ENCODE data around the gene CLCA4. TPM values are rescaled to one million over a fixed set of nuclear protein-coding genes. Genes with fewer than 3 reads are reported as not detected.

CLCA4 gene
- total and polyA plus RNA-seq, 4 donors, result 0.03 TPM; not detected in 3

DNA sequence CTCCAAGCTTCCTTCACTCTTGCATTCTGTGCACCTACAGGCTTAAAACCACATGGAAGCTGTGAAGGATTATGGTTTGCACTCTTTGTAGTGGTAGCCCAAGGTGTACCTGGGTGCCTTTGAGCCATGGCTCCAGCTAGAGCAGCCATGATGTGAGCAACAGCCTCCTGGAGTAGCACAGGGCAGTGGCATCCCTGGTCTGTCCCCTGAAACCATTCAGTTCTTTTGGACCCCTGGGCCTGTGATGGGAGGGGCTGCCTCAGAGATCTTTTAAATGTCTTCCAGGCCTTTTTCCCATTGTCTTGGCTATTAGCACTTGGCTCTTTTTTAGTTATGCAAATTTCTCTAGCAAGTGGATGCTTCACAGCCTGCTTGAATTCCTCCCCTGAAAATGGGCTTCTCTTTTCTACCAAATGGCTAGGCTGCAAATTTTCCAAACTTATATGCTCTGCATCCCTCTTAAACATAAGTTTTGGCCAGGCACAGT lies 47.4 kb downstream of the CLCA4 start:
- no peaks in the 10 kb centered on the region for H3K36me3 ChIP-seq (ENCODE audit: control insufficient read depth in 4 of 4, insufficient read depth in 3 of 4, low read depth in 1 of 4, low read length in 3 of 4)
- H3K4me3 ChIP-seq (ENCODE audit: low read depth in 1 of 3, low read length in 3 of 3), result no peak overlapping the region
- H3K27me3 ChIP-seq (ENCODE audit: control insufficient read depth in 4 of 4, insufficient read depth in 4 of 4, low read length in 3 of 4), result no peaks in the 10 kb centered on the region
- no peak for TF ChIP-seq EGR1 (IDR thresholded peaks at IDR 0.05; ENCODE audit: low read depth in 2 of 2)
- TF ChIP-seq, protein P1, sequence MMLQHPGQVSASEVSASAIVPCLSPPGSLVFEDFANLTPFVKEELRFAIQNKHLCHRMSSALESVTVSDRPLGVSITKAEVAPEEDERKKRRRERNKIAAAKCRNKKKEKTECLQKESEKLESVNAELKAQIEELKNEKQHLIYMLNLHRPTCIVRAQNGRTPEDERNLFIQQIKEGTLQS (IDR thresholded peaks at IDR 0.05), result no peak
- TF ChIP-seq HNF4A (conservative IDR thresholded peaks at IDR 0.05), result no peak
- TF ChIP-seq HNF4G (IDR thresholded peaks at IDR 0.05), result no peak
- TF ChIP-seq YY1 (IDR thresholded peaks at IDR 0.05), result no peak
- TF ChIP-seq, protein P2, sequence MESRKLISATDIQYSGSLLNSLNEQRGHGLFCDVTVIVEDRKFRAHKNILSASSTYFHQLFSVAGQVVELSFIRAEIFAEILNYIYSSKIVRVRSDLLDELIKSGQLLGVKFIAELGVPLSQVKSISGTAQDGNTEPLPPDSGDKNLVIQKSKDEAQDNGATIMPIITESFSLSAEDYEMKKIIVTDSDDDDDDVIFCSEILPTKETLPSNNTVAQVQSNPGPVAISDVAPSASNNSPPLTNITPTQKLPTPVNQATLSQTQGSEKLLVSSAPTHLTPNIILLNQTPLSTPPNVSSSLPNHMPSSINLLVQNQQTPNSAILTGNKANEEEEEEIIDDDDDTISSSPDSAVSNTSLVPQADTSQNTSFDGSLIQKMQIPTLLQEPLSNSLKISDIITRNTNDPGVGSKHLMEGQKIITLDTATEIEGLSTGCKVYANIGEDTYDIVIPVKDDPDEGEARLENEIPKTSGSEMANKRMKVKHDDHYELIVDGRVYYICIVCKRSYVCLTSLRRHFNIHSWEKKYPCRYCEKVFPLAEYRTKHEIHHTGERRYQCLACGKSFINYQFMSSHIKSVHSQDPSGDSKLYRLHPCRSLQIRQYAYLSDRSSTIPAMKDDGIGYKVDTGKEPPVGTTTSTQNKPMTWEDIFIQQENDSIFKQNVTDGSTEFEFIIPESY (IDR thresholded peaks at IDR 0.05), result no peak
- no peak for TF ChIP-seq SP1 (IDR thresholded peaks at IDR 0.05)
- no peak for TF ChIP-seq FOXA1 (IDR thresholded peaks at IDR 0.05)
- no peak for TF ChIP-seq JUND (IDR thresholded peaks at IDR 0.05)
- TF ChIP-seq FOXA2 (IDR thresholded peaks at IDR 0.05), result no peak
- no peak for TF ChIP-seq REST (IDR thresholded peaks at IDR 0.05)
- TF ChIP-seq MAX (IDR thresholded peaks at IDR 0.05), result no peak
- no peak for TF ChIP-seq GABPA (IDR thresholded peaks at IDR 0.05 in 1 of 2, conservative IDR thresholded peaks at IDR 0.05 in 1 of 2)
- H3K4me1 ChIP-seq (ENCODE audit: control insufficient read depth in 4 of 4, insufficient read depth in 4 of 4, low read length in 3 of 4), result no peaks in the 10 kb centered on the region
- H3K9ac ChIP-seq (ENCODE audit: low read depth in 1 of 2, low read length in 2 of 2), result no peak overlapping the region
- peaks cover 2 to 7% (median 6%) of the 10 kb centered on the region in 4 donors for H3K9me3 ChIP-seq (ENCODE audit: control insufficient read depth in 4 of 4, low read length in 3 of 4)
- no peak for DNase-seq (ENCODE audit: low spot score)
- H3K27ac ChIP-seq (ENCODE audit: low read depth in 1 of 2, low read length in 2 of 2), result no peak overlapping the region

DNA sequence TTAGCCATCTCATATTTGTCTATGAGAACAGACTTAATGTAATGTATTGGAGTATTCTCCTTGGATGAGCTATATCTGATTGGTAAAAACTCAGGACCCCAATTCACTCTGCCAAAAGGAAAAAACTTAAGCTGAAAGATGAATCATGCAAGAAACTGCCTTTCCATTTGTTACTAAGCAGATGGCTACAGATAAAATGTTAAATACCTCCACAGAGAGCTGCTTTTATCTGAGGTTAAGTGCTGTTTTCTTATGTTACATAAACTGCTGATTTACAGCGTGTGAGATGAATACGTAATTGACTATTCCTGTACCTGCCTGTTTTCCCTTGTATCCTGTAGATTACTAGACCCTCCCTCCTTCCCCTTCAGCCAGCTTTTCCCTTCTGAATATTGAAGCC lies 49.3 kb downstream of the CLCA4 start:
- Histone ChIP-seq H3K4me3 (ENCODE audit: low read depth in 1 of 3, low read length in 3 of 3) (no peak overlapping the region), H3K4me1 (ENCODE audit: control insufficient read depth in 4 of 4, insufficient read depth in 4 of 4, low read length in 3 of 4) (no peaks in the 10 kb centered on the region), H3K9me3 (ENCODE audit: control insufficient read depth in 4 of 4, low read length in 3 of 4) (peaks cover 2 to 10% (median 6%) of the 10 kb centered on the region in 4 donors), H3K36me3 (ENCODE audit: control insufficient read depth in 4 of 4, insufficient read depth in 3 of 4, low read depth in 1 of 4, low read length in 3 of 4) (no peaks in the 10 kb centered on the region), H3K27ac (ENCODE audit: low read depth in 1 of 2, low read length in 2 of 2) (no peak overlapping the region), H3K27me3 (ENCODE audit: control insufficient read depth in 4 of 4, insufficient read depth in 4 of 4, low read length in 3 of 4) (no peaks in the 10 kb centered on the region), H3K9ac (ENCODE audit: low read depth in 1 of 2, low read length in 2 of 2) (no peak overlapping the region)
- WGBS, result 88% methylated on average over 2 of the region's 2 CpGs
- TF ChIP-seq JUND (IDR thresholded peaks at IDR 0.05) (no peak), MAX (IDR thresholded peaks at IDR 0.05) (no peak), REST (IDR thresholded peaks at IDR 0.05) (no peak), NR2F2 (IDR thresholded peaks at IDR 0.05) (no peak), RAD21 (IDR thresholded peaks at IDR 0.05) (no peak), HNF4A (conservative IDR thresholded peaks at IDR 0.05) (no peak), FOXA1 (IDR thresholded peaks at IDR 0.05) (no peak), EGR1 (IDR thresholded peaks at IDR 0.05; ENCODE audit: low read depth in 2 of 2) (no peak), SP1 (IDR thresholded peaks at IDR 0.05) (no peak)
- TF ChIP-seq, protein P2 (IDR thresholded peaks at IDR 0.05), result no peak
- DNase-seq (ENCODE audit: low spot score), result no peak
